ENCODE results near the gene CLMN. TPM values are rescaled to one million over a fixed set of nuclear protein-coding genes. Genes with fewer than 3 reads are reported as not detected.

Gene CLMN
- total RNA-seq, 1 donor: 0.36 TPM

GRCh38 chr14:95323361-95323760 lies 3.7 kb upstream of the CLMN start:
- TF ChIP-seq, protein P1, sequence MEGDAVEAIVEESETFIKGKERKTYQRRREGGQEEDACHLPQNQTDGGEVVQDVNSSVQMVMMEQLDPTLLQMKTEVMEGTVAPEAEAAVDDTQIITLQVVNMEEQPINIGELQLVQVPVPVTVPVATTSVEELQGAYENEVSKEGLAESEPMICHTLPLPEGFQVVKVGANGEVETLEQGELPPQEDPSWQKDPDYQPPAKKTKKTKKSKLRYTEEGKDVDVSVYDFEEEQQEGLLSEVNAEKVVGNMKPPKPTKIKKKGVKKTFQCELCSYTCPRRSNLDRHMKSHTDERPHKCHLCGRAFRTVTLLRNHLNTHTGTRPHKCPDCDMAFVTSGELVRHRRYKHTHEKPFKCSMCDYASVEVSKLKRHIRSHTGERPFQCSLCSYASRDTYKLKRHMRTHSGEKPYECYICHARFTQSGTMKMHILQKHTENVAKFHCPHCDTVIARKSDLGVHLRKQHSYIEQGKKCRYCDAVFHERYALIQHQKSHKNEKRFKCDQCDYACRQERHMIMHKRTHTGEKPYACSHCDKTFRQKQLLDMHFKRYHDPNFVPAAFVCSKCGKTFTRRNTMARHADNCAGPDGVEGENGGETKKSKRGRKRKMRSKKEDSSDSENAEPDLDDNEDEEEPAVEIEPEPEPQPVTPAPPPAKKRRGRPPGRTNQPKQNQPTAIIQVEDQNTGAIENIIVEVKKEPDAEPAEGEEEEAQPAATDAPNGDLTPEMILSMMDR (IDR thresholded peaks at IDR 0.05; ENCODE audit: insufficient read depth, low read length): no peak
- H3K4me3 ChIP-seq (ENCODE audit: low read depth, low read length): no peak overlapping the region
- DNase-seq (ENCODE audit: low read depth): no peak

DNA sequence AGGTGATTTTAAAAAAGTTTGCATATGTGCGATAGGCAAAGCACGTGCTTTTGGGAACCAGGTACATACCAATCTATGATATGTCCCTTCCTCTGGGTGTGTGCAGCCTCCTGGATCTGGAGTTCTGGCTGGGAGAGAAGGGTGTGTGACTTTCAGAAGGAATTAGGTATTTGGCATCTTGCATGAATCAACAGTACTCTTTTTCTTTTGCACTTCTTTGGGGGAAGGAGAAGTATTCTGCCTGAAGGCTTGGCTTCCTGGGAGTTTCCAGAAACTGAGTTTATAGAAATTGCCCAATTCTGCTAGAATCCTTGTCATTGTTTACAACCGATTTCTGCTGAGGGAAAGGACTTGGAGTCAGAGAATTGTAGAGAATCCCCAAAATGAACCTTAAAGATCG lies 2.9 kb upstream of the CLMN start:
- peak; percentile 10 for DNase-seq (ENCODE audit: low read depth)
- TF ChIP-seq, protein P1 (IDR thresholded peaks at IDR 0.05; ENCODE audit: insufficient read depth, low read length): no peak
- H3K4me3 ChIP-seq (ENCODE audit: low read depth, low read length): no peak overlapping the region

- H3K4me3 ChIP-seq (ENCODE audit: low read depth, low read length): no peak overlapping the region
- TF ChIP-seq, protein P1 (IDR thresholded peaks at IDR 0.05; ENCODE audit: insufficient read depth, low read length): no peak
- DNase-seq (ENCODE audit: low read depth): no peak
These were observed 2.2 kb upstream of the CLMN start for GRCh38 chr14:95321693-95322455.

DNA sequence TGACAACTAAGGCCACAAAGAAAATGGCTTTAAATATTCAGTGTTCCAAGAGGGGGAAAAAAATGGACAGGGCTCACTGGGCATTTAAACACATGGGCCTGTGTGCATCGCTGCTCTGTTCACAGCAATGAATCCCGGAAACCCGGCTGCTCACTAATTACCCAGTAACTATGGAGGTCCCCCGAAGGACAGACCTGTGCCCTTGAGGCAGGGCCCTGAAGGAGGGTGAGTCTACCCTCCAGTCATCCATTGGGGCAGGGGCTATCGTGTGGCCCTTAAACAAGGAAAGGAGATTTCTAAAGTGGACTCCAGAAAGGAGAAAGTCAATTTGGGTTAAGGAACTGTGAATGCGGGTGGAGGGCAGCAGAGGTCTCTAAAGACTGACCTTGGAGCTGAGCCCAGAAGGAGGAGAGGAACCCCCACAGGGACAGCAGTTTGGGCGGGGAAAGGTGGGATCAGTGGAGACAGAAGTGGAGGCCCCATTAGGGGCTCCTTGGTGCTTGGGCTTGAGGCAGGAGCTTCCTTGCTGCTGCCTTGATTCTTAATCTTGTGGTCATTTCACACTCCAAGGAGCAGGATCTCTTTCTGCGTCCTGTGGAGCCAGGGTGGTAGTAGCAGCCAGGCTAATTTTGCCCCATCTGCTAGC lies 1.4 kb upstream of the CLMN start:
- TF ChIP-seq, protein P1 (IDR thresholded peaks at IDR 0.05; ENCODE audit: insufficient read depth, low read length): no peak
- H3K4me3 ChIP-seq (ENCODE audit: low read depth, low read length): no peak overlapping the region
- DNase-seq (ENCODE audit: low read depth): no peak

DNA sequence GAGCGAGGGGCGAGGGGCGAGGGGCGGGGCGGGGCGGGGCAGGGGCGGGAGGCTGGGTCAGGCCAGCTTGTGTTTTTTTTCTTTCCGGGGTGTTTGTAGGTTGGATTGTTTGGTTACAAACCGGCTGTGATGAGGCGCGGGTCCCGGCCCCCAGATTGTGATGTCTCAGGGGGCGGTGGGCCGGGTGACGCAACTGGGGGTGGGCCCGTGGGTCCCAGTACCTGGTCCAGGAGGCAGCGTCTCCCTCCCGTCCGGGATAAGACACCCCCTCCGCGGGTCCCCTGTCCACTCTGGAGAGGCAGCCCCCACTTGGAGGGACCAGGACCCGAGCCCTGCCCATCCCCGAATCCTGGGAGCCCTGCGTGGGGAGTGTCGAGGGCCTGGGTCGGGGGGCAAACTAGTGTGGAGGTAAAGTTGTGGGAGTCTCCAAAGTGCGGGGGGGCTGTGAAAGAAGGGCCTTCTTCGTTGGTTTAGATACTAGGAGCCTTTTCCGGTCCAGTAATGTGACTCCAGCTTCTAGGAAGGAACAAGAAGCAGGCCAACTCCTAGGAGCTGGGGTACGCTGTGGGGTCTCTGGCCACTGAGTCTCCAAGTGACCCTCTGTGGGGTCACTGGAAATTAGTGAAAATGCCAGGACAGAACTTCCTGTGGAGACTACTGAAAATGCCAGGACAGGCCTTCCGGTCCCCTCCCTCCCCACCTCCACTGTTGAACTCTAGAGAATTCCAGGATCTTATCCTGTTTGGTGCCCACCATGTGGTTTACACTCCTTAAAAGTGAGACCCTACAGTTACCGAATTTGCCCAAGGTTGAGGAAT lies 579 bp upstream of the CLMN start:
- DNase-seq (ENCODE audit: low read depth): no peak
- TF ChIP-seq, protein P1 (IDR thresholded peaks at IDR 0.05; ENCODE audit: insufficient read depth, low read length): no peak
- H3K4me3 ChIP-seq (ENCODE audit: low read depth, low read length): peak overlapping the region; percentile 42

DNA sequence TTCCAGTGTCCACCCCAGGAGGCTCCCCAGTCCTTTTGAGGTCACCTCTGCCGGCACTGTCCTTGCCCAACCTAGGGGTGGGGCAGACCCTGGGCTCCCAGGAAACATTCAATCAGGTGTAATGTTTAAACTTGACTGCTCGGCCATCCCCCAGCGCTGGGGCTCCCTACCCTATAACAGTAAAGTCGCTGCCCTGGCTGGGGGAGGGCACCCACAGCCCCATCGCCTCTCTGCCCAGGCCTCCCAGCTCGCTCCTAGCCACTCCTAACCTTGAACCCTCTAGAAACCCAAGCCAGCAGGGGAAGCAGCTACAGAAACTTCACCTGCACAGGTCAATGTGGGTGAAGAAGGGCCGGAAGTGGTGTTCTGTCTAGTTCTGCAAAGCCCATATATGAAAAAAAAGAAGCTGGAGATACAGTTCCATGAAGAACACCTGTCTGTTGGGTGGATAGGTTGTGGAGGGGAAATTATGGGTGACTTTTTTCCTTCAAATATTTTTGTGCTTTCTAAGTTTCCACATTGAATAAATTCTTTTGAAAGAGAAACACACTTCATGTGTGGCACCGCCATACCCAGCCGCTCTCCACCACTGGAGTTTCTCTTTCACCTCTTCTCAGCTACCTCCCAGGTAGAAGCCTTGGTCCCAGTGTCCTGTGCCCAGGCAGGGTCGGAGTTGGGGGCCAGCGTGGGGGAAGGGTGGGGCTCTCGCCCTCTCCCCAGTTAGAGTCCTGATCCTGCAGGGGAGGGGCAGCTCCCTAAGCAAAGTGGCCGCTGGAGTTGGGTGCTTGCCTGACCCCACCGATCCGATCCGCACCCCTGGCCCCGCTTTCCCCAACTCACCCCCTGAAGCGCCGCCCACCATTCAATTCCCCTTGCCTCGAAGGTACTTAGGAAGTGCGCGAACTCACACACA lies 1.1 kb downstream of the CLMN start:
- no peak overlapping the region for H3K4me3 ChIP-seq (ENCODE audit: low read depth, low read length)
- DNase-seq (ENCODE audit: low read depth): no peak
- TF ChIP-seq, protein P1 (IDR thresholded peaks at IDR 0.05; ENCODE audit: insufficient read depth, low read length): no peak

Measured in fibroblast of the aortic adventitia (primary cell).